ENCODE measurements around the gene MALAT1. TPM values are rescaled to one million over a fixed set of nuclear protein-coding genes. Genes with fewer than 3 reads are reported as not detected.

MALAT1 gene
- total RNA-seq, 1 experiment from 2014 or later, result 10,851 TPM

- CTCF ChIA-PET, result interaction anchor here (0.6 to 3.2 kb wide), 7 partner anchors 8 to 73 kb away, joined by 3 to 26 read pairs (median 4); no protein-coding TSS in a partner anchor
- H3K9me3 Mint-ChIP-seq (ENCODE audit: unreplicated experiment), result no peaks in the 10 kb centered on the region
Measured at GRCh38 chr11:65489706-65490320, 9.0 kb upstream of the MALAT1 start.

GRCh38 chr11:65491163-65491465 lies 7.7 kb upstream of the MALAT1 start:
- no TSS peak for BruUV-seq (replicated peaks)
- Mint-ChIP-seq H3K27me3 (ENCODE audit: insufficient read depth, unreplicated experiment) (no peaks in the 10 kb centered on the region), H3K36me3 (ENCODE audit: insufficient read depth, unreplicated experiment) (peaks cover 8% of the 10 kb centered on the region), H3K27ac (ENCODE audit: low read depth, unreplicated experiment) (peak overlapping the region; percentile 96), H3K4me1 (ENCODE audit: insufficient read depth, unreplicated experiment) (peaks cover 48% of the 10 kb centered on the region), H3K4me3 (ENCODE audit: unreplicated experiment) (peak overlapping the region; percentile 16), H3K9me3 (ENCODE audit: unreplicated experiment) (no peaks in the 10 kb centered on the region)
- POLR2A ChIA-PET, result interaction anchor here (0.6 to 30.1 kb wide), 11 partner anchors 13 to 681 kb away, joined by 3 to 2994 read pairs (median 33); partner anchors contain the start of genes FAM89B, FRMD8, MALAT1 and NEAT1
- CTCF ChIA-PET, result interaction anchor here (0.6 to 3.1 kb wide), 6 partner anchors 12 to 111 kb away, joined by 3 to 25 read pairs (median 4); no protein-coding TSS in a partner anchor
- DNase-seq (ENCODE audit: unreplicated experiment), result no peak
- TF ChIP-seq CTCF (IDR thresholded peaks at IDR 0.05; ENCODE audit: unreplicated experiment), result no peak
- intact Hi-C loops (cut with micrococcal nuclease), result no loop called here

More at GRCh38 chr11:65489706-65490320, 9.0 kb upstream of the MALAT1 start:
- no TSS peak for BruUV-seq (replicated peaks)
- POLR2A ChIA-PET, result interaction anchor here (18.3 to 30.1 kb wide), 3 partner anchors 15 to 69 kb away, joined by 1360 to 2994 read pairs (median 2284); partner anchors contain the start of genes MALAT1 and NEAT1
- H3K4me3 Mint-ChIP-seq (ENCODE audit: unreplicated experiment), result peak overlapping the region; percentile 12
- peak overlapping the region; percentile 96 for H3K27ac Mint-ChIP-seq (ENCODE audit: low read depth, unreplicated experiment)
- no peak for TF ChIP-seq CTCF (IDR thresholded peaks at IDR 0.05; ENCODE audit: unreplicated experiment)
- intact Hi-C loops (cut with micrococcal nuclease), result no loop called here
- H3K36me3 Mint-ChIP-seq (ENCODE audit: insufficient read depth, unreplicated experiment), result peaks cover 8% of the 10 kb centered on the region
- peaks cover 54% of the 10 kb centered on the region for H3K4me1 Mint-ChIP-seq (ENCODE audit: insufficient read depth, unreplicated experiment)
- no peaks in the 10 kb centered on the region for H3K27me3 Mint-ChIP-seq (ENCODE audit: insufficient read depth, unreplicated experiment)
- DNase-seq (ENCODE audit: unreplicated experiment), result no peak

GRCh38 chr11:65491614-65492386 lies 7.0 kb upstream of the MALAT1 start:
- ChIA-PET POLR2A (interaction anchor here (0.6 to 30.1 kb wide), 13 partner anchors 8 to 682 kb away, joined by 3 to 2994 read pairs (median 21); partner anchors contain the start of genes FAM89B, FRMD8, MALAT1 and NEAT1), CTCF (interaction anchor here (0.6 to 3.1 kb wide), 10 partner anchors 10 to 112 kb away, joined by 3 to 25 read pairs (median 4); no protein-coding TSS in a partner anchor)
- peaks cover 8% of the 10 kb centered on the region for H3K36me3 Mint-ChIP-seq (ENCODE audit: insufficient read depth, unreplicated experiment)
- H3K9me3 Mint-ChIP-seq (ENCODE audit: unreplicated experiment), result no peaks in the 10 kb centered on the region
- H3K4me3 Mint-ChIP-seq (ENCODE audit: unreplicated experiment), result peak overlapping the region; percentile 57
- no peak for TF ChIP-seq CTCF (IDR thresholded peaks at IDR 0.05; ENCODE audit: unreplicated experiment)
- H3K27me3 Mint-ChIP-seq (ENCODE audit: insufficient read depth, unreplicated experiment), result no peaks in the 10 kb centered on the region
- peak; percentile 90 for DNase-seq (ENCODE audit: unreplicated experiment)
- intact Hi-C loops (cut with micrococcal nuclease), result no loop called here
- peaks cover 51% of the 10 kb centered on the region for H3K4me1 Mint-ChIP-seq (ENCODE audit: insufficient read depth, unreplicated experiment)
- no TSS peak for BruUV-seq (replicated peaks)
- peak overlapping the region; percentile 96 for H3K27ac Mint-ChIP-seq (ENCODE audit: low read depth, unreplicated experiment)

GRCh38 chr11:65492387-65492636 lies 6.5 kb upstream of the MALAT1 start:
- H3K36me3 Mint-ChIP-seq (ENCODE audit: insufficient read depth, unreplicated experiment), result peaks cover 5% of the 10 kb centered on the region
- DNase-seq (ENCODE audit: unreplicated experiment), result no peak
- H3K9me3 Mint-ChIP-seq (ENCODE audit: unreplicated experiment), result no peaks in the 10 kb centered on the region
- TF ChIP-seq CTCF (IDR thresholded peaks at IDR 0.05; ENCODE audit: unreplicated experiment), result no peak
- peaks cover 56% of the 10 kb centered on the region for H3K4me1 Mint-ChIP-seq (ENCODE audit: insufficient read depth, unreplicated experiment)
- POLR2A ChIA-PET, result interaction anchor here (0.9 to 30.1 kb wide), 11 partner anchors 9 to 181 kb away, joined by 3 to 2994 read pairs (median 33); partner anchors contain the start of genes FAM89B, FRMD8, MALAT1 and NEAT1
- peak overlapping the region; percentile 96 for H3K27ac Mint-ChIP-seq (ENCODE audit: low read depth, unreplicated experiment)
- no TSS peak for BruUV-seq (replicated peaks)
- CTCF ChIA-PET, result interaction anchor here (0.6 to 3.1 kb wide), 9 partner anchors 10 to 79 kb away, joined by 3 to 25 read pairs (median 4); no protein-coding TSS in a partner anchor
- H3K4me3 Mint-ChIP-seq (ENCODE audit: unreplicated experiment), result peak overlapping the region; percentile 57
- intact Hi-C loops (cut with micrococcal nuclease), result no loop called here
- no peaks in the 10 kb centered on the region for H3K27me3 Mint-ChIP-seq (ENCODE audit: insufficient read depth, unreplicated experiment)
